Fibroblast of gingiva (primary cell): Measurements from ENCODE around the gene BUD23.
"Not testable (repeated sequence)": the region's sequence is repeated elsewhere in the genome, so short reads cannot be mapped to it uniquely, and the experiment has no call there.

ENCODE experiments used
- DNase-seq: peaks from one replicate; pipeline ENCODE4 v3.0.0-alpha.2; 2011; ENCODE audit warnings: low read depth

The BUD23 gene

GRCh38 chr7:73668103-73668885 lies 15.1 kb upstream of the BUD23 start:
- DNase-seq, result no peak

- no peak for DNase-seq
Observed at GRCh38 chr7:73668886-73669230, 14.5 kb upstream of the BUD23 start.

DNA sequence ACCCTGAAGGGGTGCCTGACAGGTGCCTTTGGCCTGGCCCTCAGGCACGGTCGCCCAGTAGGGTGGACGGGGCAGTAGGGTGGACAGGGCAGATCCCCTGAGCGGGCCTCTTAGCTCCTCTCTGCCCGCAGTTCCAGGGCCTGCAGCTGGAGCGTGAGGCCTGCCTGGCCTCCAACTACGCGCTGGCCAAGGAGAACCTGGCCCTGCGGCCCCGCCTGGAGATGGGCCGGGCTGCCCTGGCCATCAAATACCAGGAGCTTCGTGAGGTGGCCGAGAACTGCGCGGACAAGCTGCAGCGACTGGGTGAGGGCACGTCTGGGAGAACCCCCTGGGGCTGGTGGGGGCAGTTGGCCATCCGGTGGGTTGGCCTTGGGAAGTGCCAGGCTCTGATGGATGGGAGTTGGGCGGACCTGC lies 14.1 kb upstream of the BUD23 start:
- no peak for DNase-seq

DNA sequence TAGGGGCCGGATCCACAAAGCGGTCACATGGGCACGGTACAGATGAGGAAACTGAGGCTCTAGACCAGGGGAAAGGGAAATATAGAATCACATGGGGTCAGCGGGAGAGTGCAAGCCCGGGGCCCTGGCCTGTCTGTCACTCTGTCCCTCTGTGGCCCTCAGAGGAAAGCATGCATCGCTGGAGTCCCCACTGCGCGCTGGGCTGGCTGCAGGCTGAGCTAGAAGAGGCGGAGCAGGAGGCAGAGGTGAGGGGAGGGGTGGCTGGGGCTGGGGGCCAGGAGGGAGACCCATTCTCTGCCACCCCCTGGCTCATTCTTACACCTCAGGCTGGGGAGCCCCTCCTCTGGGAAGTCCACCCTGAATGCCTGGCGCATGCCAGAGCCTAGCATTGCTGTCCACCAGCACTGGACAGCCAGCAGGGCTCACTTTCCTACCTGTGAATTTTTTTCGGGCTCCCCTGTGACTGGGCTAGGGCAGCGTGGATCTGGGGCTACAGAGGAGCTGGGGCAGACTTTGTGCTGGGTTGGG lies 13.5 kb upstream of the BUD23 start:
- DNase-seq, result no peak

DNA sequence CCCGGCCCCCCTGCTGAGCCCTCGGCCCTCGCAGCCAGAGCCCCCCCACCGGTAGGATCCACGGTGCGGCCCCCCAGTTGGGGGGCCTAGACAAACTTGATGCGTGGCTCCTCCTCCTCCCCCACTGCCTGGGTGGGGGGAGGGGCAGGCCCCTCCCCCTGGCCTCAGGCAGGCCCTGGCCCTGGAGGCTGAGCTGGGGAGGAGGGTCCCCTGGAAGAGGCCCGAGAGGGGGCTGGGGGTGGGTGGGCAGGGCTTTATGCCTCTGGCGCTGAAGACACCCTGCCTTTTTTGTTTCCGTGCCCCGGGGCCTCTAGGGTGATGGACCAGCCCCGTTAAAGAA lies 12.1 kb upstream of the BUD23 start:
- no peak for DNase-seq

DNA sequence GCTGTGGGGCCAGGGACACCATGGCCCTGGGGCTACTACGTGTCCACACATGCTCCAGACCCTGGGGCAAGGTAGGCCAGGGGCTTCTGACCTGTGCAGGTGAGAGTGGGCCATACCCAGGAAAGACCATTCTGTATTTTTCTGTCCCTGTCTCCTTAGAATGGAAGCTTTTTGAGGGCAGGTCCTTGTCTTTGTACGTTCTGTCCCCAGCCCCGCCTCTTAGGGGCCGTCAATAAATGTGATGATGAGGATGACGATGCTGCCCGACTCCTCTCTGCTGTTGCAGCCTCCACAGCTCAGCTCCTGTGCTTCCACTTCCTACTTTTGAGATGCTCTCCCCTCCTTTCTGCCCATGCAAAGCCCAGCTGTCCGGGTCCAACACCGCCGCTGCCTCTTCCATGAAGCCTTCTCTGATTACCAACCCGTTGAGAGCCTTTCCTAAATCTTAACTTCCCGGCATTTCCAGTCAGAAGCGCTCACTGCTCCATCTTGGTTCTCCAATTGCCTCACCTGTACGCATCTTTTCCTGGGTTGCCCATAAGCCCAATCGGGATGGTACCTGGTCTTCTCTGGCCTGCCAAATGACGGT lies 11.4 kb upstream of the BUD23 start:
- DNase-seq, result no peak

DNA sequence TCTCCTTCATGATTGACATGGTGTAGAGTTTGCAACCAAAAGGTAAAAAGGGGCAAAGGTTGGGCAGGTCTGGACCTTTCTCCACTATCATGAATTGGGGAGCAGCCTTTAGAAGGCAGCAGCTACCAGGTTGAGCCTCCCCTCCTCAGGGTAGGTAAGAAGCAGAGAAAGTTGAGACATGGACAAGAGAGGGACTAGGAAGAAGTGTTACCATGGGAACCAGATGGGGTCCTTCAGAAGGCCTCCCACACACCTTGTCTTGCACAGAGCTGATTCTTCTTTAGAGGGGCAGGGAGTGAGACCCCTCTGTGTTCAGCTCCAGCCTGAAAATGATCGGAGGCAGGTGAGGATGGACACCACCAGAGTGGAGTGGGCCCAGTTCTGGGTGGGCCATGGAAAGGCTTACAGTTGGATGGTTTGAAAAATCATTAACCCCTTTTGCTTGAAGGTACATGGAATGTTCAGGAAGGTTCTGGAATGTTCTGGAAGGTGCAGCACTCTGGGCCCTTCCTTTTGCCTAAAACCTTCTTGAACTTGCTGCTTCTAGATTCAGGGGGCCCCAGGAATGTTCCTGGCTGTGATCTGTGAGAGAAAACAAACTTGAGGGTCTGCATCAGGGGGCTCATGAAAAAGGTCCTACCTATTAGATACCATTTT lies 8.8 kb upstream of the BUD23 start:
- no peak for DNase-seq

DNA sequence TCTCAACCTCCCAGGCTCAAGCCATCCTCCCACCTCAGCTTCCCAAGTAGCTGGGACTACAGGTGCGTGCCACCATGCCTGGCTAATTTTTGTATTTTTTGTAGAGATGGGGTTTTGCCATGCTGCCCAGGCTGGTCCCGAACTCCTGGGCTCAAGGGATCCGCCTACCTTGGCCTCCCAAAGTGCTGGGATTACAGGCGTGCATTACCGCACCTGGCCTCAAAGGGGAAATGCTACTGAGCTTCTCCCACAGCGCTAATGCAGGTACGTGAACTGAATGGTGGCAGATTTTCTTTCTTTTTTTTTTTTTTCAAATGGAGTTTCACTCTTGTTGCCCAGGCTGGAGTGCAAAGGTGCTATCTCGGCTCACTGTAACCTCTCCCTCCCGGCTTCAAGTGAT lies 7.3 kb upstream of the BUD23 start:
- not testable (repeated sequence) for DNase-seq

GRCh38 chr7:73678862-73679261 lies 4.5 kb upstream of the BUD23 start:
- DNase-seq, result no peak

DNA sequence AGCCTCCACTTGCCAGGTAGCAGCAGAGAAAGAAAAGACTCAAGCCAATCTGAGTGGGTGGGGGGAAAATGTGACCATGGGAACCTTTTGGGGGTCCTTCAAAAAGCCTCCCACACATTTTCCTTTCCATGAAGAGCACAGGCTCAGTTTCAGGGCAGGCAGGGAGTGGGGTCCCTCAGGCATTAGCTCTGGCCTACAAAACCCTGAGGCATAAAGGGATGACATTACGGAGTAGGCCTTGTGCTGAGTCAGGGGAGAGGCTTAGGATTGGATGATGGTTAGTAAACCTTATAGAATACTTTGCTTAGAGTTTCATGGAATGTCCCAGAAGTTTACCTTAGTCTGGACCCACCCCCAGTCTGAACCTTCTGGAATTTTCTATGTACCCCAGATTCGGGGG lies 3.7 kb upstream of the BUD23 start:
- DNase-seq, result no peak

GRCh38 chr7:73680501-73680900 lies 2.9 kb upstream of the BUD23 start:
- DNase-seq, result no peak

DNA sequence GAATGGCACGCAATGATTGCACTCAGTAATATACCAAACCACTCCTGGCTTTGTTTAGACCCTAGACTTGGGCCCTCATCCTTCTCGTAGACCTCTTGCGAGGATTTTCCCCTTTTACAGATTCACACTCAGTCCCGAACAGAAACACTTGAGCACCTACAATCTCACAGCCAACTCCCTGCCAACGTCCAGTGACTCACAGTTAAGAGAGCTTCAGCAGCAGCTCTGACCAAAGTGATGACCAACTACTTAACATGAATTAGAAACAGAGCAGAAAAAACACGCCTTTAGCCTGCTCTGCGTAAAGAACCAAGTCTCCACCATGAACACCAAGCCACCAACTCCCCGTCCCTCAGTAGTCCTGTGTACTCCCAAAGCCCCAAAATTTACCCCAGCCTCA lies 2.4 kb upstream of the BUD23 start:
- DNase-seq, result no peak

GRCh38 chr7:73682745-73683055 lies 697 bp upstream of the BUD23 start:
- no peak for DNase-seq

DNA sequence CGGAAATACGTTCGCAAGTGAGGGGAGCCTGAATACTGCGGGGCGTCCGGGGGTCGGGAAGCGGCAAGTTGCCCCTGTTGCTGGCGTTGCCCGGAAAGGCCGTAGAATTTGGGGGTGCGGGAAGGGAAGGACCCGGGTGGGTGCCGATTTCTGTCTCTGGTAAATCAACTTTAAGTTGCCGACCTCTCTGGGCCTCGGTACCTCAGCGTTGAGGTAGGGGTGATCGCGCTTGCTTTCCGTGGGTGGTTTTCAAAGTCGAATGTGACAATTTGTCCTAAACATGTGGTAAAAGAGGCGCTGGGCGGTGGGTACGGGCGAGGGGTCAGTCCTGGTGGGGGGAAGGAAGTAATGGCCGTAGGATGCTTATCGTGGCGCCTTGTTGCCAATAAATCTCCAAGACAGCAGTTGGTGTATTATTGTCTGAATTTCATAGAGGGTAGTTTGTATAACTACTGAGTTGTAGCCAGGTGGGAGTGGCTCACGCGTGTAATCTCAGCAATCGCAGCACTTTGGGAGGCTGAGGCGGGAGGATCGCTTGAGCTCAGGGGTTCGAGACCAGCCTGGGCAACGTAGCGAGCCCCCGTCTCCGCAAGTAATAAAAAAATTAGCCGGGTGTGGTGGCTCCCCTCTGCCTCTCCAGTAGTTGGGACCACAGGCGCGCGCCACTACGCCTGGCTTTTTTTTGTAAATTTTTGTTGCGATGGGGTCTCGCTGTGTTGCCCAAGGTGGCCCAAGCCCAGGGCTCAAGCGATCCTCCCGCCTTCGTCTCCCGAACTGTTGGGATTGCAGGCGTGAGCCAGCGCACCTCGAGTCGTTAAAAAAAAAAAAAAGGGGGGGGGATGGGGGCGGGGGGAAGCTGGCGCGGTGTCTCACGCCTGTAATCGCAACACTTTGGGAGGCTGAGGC lies 644 bp downstream of the BUD23 start:
- no peak for DNase-seq

DNA sequence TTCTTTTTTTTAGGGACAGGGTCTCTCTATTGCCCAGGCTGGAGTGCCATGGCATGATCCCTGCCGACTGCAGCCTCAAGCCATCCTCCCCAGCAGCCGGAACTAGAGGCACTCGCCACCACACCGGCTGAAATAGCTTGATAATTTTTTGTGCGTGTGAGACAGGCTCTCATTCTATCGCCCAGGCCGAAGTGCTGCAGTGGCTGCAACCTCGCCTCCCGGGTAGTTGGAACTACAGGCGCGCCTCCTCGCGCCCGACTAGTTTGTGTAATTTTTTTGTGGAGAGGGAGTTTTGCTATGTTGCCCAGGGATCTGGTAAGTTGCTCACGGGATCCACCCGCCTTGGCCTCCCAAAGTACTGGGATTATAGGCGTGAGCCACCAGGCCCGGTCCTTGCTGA lies 1.9 kb downstream of the BUD23 start:
- DNase-seq, result no peak

- DNase-seq, result no peak
Observed at GRCh38 chr7:73688288-73688687, 4.9 kb downstream of the BUD23 start.

DNA sequence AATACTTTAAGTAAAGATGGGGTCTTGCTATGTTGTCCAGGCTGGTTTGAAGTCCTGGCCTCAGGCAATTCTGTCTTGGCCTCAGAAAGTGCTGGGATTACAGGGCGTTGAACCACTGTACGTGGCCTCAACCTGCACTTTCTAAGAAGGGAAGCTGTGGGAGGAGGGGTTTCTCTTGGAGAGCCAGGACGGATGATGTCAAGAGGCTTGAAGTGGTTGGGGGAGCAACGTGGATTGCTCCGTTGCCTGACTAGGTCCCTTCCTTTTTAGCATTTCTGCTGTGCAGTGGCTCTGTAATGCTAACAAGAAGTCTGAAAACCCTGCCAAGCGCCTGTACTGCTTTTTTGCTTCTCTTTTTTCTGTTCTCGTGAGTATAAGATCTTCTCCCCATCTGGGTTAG lies 7.2 kb downstream of the BUD23 start:
- no peak for DNase-seq

DNA sequence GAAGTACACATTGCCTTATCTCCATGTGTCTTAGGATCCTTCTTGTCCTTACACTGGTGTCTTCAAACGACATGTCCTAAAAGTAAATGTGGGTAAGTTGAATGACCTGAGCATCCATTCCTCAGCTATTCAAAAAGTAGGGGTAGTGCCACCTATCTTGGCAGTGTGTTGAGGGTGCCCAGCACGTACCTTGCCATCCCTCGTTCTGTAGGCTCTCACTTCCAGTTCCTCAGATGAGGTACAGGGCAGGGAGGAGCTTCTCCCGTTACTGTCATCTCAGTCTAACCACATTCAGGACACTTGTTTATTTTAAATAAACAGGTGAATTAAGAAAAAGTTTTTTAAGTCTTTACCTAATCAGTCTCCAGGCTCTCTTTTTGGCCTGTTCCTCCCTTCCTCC lies 13.0 kb downstream of the BUD23 start:
- no peak for DNase-seq

DNA sequence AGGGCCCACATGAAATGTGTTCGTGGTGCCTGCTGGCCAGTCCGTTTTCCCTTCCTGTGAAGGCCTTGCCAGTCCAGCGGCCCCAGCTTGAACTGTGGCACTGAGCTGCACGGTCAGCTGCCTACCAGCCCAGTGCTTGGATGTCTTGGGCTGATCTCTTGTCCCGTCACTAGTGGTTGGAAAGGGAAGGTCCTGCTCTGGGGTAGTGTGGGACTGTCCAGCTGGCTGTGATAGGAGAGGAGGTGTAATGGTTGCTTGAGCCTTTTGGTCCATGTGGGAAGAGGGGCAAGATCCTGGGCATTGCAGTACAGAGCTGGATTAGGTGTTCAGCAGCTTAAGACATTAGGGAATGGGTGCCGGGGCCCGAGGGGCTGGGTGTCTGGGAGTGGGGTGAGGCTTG lies 15.0 kb downstream of the BUD23 start:
- DNase-seq, result no peak

- DNase-seq, result no peak
Observed at GRCh38 chr7:73699370-73700068, 16.1 kb downstream of the BUD23 start.

GRCh38 chr7:73700069-73700423 lies 16.6 kb downstream of the BUD23 start:
- no peak for DNase-seq

- no peak for DNase-seq
Observed at GRCh38 chr7:73700581-73701134, 17.3 kb downstream of the BUD23 start.
